Activated naive CD4-positive, alpha-beta T cell treated with anti-CD3 and anti-CD28 coated beads, Interleukin-2, amount 50 U/mL, for 72 hours (primary cell): Measurements from ENCODE around the gene BBS9. TPM values are rescaled to one million over a fixed set of nuclear protein-coding genes. Genes with fewer than 3 reads are reported as not detected.
A peak's percentile ranks its signal among the peaks of the same experiment; 100 is the strongest.

Experiments used
- ATAC-seq, 2 donors: fragments of 150-1000 bp; cut with Tn5 transposase; 2 replicates each; pipeline ENCODE4 v1.10.0; 2021; ENCODE audit warnings: mild to moderate bottlenecking in 2 of 2, moderate library complexity in 2 of 2
- DNase-seq, 2 donors: peaks; one replicate each; pipeline ENCODE4 v3.0.0; 2021 to 2022; ENCODE audit warnings: low spot score in 2 of 2
- H3K27ac Mint-ChIP-seq, 2 donors: one replicate each; pipeline ENCODE4 v1.8.0; 2022; ENCODE audit warnings: mild to moderate bottlenecking in 2 of 2, mixed read lengths in 2 of 2
- H3K36me3 Mint-ChIP-seq, 2 donors: one replicate each; pipeline ENCODE4 v1.8.0; 2022; ENCODE audit warnings: mixed read lengths in 2 of 2
- H3K9me3 Mint-ChIP-seq, 2 donors: one replicate each; pipeline ENCODE4 v1.8.0; 2022; ENCODE audit warnings: mixed read lengths in 2 of 2
- total RNA-seq, 2 donors: library from RNA; stranded (reverse); gene quantifications; one replicate each; pipeline ENCODE4 v1.2.3, GENCODE V29; 2022

The BBS9 gene
- total RNA-seq, 2 donors from 2014 or later: 9.6 to 14.4 TPM

DNA sequence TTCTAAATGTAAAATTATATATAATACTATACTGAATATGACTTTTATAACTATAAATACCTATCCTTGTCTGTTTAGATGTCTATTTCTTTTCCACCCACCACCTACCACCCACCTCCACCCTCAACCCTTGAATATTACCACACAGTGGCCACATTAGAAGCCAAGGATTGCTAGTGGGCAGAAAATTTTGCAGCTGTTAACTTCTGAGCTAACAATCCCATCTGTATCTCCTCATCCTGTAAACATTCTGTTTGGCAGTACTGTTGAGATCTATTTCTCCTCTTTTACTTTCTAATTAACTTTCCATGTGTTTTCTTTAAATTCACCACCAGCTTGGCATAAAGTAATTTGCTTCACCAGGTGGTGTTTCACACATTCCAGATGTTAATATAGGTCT, 494.9 kb downstream of the BBS9 start:
- ATAC-seq (no peak), DNase-seq (no peak)
- no peak overlapping the region for H3K27ac Mint-ChIP-seq
- peaks cover 0 to 7% of the 10 kb centered on the region in 2 donors for H3K36me3 Mint-ChIP-seq
- peaks cover 13 to 24% of the 10 kb centered on the region in 2 donors for H3K9me3 Mint-ChIP-seq

DNA sequence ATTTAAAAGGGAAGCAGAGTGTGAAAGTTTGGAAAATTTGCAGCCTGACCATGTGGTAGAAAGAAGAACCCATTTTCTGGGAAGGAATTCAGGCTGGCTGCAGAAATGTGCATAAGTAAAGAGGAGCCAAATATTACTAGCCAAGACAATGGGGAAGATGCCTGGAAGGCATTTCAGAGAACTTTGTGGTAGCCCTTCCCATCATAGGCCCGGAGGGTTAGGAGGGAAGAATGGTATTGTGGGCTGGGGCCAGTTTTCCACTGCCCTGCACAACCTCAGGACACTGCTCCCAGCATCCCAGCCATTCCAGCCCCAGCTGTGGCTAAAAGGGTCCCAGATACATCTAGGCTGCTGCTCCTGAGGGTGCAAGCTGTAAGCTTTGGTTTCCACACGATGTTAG, 497.5 kb downstream of the BBS9 start:
- DNase-seq (no peak), ATAC-seq (no peak)
- Mint-ChIP-seq H3K9me3 (peaks cover 0 to 11% of the 10 kb centered on the region in 2 donors), H3K27ac (no peak overlapping the region), H3K36me3 (no peaks in the 10 kb centered on the region)

DNA sequence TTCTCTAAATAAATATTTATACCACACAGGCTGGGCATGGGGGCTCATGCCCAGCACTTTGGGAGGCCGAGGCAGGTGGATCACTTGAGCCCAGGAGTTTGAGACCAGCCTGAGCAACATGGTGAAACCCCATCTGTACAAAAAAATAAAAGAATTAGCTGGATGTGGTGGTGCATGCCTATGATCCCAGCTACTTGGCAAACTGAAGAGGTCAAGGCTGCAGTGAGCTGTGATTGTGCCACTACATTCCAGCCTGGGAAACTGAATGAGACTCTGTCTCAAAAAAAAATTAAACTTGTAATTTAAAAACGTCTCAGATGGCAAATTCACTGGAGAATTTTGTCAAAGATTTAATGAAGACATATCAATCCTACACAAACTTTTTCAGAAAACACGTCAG, 498.4 kb downstream of the BBS9 start:
- ATAC-seq (no peak), DNase-seq (no peak)
- no peak overlapping the region for H3K27ac Mint-ChIP-seq
- peaks cover 0 to 11% of the 10 kb centered on the region in 2 donors for H3K9me3 Mint-ChIP-seq
- no peaks in the 10 kb centered on the region for H3K36me3 Mint-ChIP-seq

DNA sequence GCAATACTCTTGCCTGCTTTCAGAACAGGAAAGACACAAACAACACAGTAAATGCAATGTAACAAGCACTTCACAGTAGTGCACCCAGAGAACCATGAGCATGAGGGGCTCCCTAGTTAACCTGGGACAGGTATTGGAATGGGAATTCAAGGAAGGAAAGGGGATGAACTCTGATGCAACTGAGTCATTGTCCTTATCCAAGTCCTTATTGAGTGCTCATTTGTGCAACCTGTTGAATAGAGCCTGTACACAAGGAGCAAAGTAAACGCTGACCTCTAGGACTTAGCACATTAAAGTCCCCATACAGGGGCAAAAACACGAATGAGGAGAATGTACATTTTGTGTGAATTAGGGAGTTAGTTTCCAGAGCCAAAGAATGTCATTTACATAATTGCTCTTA, 499.5 kb downstream of the BBS9 start:
- no peaks in the 10 kb centered on the region for H3K36me3 Mint-ChIP-seq
- H3K27ac Mint-ChIP-seq: no peak overlapping the region
- H3K9me3 Mint-ChIP-seq: peaks cover 0 to 11% of the 10 kb centered on the region in 2 donors
- ATAC-seq (no peak), DNase-seq (no peak)

DNA sequence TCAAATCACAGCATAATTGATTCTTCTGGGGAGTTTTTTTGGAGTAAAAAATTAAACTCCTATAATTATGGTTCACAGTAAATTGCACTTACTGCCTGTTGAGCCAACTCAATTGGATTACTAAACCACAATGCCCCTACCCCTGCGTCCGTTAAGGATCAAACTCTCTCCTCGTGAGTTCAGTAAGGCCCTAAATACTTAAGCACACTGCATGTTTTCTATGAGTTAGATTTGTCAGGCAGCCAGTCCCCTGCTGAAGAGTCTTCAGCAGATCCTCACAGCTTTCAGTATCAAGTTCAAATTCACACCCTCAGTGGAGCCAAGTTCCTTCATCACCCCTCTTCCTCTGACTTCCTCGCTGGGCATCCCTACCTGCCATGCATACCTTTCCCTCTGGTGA, 501.0 kb downstream of the BBS9 start:
- Mint-ChIP-seq H3K27ac (no peak overlapping the region), H3K36me3 (no peaks in the 10 kb centered on the region), H3K9me3 (peaks cover 0 to 11% of the 10 kb centered on the region in 2 donors)
- DNase-seq: no peak
- no peak for ATAC-seq

DNA sequence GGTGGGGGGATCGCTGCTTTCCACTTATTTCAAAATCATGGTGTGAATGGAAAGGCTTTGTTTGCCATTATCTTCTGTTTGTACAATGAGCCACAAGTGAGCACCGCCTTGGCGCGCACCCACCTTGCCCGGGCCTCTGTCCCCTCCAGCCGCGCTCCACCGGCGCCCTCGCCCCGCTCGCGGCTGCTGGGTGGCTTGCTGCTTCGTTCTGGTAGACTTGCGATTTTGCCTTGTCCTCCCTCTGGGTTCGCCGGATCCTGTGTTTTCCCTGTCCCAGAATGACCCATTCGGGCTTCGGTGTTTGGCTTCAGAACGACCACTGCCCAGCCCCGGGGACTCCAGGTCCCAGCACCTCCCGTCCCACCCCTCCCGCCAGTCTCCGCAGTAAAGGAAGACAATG, 503.0 kb downstream of the BBS9 start:
- no peak for DNase-seq
- Mint-ChIP-seq H3K27ac (no peak overlapping the region), H3K9me3 (no peaks in the 10 kb centered on the region), H3K36me3 (no peaks in the 10 kb centered on the region)
- no peak for ATAC-seq

DNA sequence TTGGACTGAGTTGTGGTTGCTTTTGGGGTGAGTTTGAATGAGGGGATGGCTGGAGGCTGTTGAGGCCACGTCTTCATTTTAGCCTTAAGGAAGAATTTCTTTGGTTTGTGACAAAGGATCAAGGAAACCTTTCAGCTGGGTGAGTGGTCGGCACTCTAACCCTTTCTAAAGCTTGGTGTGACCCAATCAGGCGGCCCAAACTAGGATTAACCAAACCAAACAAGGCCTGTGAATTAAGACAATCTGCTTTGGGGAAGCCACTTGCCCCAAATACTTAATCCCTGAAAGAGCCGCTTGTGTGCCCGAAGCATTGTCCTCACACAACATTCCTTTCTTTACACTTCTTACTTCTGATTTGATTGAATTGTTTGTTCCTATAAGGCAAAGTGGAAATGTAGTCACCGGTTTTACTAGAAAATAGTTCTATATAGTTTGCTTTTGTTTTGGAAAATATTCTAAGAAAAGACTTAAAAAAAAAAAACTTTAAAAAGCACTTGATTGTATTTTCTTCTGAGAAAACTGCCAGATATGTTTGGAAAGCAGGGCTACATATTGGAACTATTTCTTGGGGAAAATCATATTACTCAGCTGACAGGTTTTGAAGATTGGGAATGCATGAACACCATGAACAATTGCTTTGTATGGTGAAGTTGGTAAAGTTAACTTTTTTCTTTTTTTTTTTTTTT, 503.6 kb downstream of the BBS9 start:
- Mint-ChIP-seq H3K27ac (no peak overlapping the region), H3K9me3 (no peaks in the 10 kb centered on the region), H3K36me3 (no peaks in the 10 kb centered on the region)
- ATAC-seq: no peak
- no peak for DNase-seq

DNA sequence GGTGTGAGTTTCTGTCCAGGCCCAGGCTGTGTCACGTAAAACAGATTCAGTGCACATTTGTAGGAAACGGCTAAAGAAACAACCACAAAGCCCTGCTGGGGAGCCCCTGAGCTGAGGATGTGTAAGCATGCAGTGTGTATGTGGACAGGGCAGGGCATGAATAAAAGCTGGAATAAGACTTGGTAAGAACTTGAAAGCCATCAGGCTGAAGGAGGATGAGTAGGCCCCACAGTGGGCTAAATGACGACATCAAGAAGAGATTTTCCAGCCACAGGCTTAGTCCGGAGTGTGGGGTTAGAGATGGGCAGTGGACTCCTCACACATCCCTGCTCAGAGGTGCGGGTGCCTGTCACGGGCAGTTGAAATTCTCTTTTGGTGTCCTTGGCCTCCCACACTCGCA, 505.2 kb downstream of the BBS9 start:
- H3K27ac Mint-ChIP-seq: no peak overlapping the region
- DNase-seq (no peak), ATAC-seq (no peak)
- peaks cover 0 to under 1% of the 10 kb centered on the region in 2 donors for H3K36me3 Mint-ChIP-seq
- no peaks in the 10 kb centered on the region for H3K9me3 Mint-ChIP-seq

DNA sequence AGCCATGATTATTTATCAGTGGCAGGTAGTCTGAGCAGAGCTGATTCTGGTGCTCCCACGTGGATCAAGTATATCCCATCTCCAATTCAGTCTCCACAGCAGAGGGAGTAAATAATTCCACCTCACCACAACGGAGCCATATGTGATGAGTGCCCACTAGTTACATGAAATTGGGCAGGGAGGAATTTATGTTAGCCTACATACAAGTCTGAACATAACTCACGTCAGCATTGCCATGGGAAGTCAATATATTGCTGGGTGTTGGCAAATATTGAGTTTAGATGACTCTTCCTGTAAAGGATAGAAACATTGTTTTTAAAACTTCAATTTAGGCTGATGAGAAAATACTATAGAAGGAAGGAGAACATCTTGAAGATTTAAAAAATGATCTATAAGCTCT, 507.0 kb downstream of the BBS9 start:
- DNase-seq (no peak), ATAC-seq (no peak)
- Mint-ChIP-seq H3K27ac (no peak overlapping the region), H3K36me3 (peaks cover 0 to 7% of the 10 kb centered on the region in 2 donors), H3K9me3 (no peaks in the 10 kb centered on the region)

DNA sequence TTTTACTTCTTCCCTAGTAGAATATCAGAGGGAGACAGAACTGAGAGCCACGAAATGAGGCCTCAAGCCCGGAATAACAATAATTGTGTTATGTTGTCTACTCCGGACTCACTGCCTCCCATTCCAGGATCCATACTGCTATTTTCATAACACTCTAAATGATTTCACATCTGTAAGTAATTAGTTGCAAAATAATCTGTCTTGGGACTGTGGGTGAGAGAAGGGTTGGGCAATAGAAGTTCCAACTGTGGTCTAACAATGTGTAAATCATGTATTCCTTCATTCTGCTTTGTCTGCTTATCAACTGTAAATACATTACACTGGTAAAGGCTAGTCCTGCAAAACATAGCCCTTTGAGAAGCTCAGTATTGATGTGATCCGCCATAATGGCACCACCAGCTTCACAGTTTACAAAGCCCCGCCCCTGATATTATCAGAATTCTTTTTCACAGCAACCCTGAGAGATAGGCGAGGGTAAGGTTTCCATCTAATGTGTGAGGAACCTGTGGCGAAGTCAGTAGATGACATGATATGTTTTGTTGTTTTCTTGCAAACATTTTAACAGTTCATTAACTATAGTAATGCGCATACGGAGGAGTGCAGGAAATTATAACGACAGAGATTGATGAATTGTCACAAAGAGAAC, 510.3 kb downstream of the BBS9 start:
- no peak for ATAC-seq
- no peaks in the 10 kb centered on the region for H3K9me3 Mint-ChIP-seq
- H3K36me3 Mint-ChIP-seq: peaks cover 0 to 7% of the 10 kb centered on the region in 2 donors
- peak overlapping the region in 1 of 2 donors; percentile 25 for H3K27ac Mint-ChIP-seq
- no peak for DNase-seq

DNA sequence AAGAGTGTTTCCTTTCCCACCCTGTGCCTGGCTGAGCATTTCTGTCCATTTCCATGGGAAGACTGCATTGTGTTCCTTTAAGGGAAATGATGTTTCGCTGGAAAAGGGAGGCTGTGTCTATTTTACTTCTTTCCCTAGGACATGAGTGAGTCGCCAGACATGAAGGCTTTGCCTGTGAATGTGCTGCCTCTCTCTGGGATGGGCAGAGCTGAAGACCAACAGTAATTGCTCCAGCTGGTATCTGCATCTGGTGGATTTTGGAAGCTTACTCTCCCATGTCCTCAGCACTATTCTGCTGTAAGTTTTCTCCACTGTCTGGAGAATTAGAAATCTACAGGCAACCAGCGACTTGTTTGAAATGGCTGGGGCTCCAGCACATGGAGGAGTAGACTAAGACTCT, 511.4 kb downstream of the BBS9 start:
- DNase-seq: no peak
- H3K36me3 Mint-ChIP-seq: peaks cover 0 to 7% of the 10 kb centered on the region in 2 donors
- H3K9me3 Mint-ChIP-seq: no peaks in the 10 kb centered on the region
- no peak for ATAC-seq
- H3K27ac Mint-ChIP-seq: no peak overlapping the region

DNA sequence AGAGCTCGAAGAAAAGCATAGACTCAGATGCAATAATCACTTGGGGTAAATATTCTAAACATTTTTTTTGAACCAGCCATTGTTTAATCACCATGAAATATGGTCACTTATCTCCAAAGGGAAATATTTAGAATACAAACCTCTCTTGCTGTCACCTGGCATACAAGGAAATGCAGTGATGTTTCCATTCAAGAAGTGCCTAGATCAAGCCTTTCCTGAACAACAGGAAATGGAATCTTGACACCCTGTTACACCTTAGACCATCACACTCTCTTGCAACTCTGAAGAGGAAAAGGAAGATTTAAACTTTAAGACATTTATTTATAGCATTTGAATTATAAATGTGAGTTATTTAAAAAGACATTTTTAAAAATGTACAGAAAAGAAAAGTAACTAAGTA, 512.9 kb downstream of the BBS9 start:
- H3K27ac Mint-ChIP-seq: no peak overlapping the region
- ATAC-seq: no peak
- H3K9me3 Mint-ChIP-seq: no peaks in the 10 kb centered on the region

DNA sequence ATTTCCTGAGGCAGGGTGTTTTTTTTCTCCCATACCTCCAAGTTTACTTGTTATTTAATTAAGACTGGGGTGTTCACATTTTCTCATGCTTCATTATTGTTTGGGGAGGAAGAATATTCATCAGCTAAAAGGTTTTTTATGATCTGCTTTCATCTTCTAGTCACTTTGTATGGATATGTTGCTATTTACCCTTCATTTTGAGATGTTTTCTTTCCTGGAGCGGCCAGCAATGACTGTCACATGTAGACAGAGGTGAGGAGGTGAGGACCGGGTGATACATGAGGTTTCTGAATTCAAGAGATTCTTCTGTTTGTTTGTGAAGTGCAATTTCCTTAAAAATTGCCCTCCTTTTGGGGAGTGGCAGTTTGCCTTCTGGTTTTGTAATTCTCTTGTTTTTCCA, 514.2 kb downstream of the BBS9 start:
- peaks cover 0 to 7% of the 10 kb centered on the region in 2 donors for H3K36me3 Mint-ChIP-seq
- ATAC-seq (no peak), DNase-seq (no peak)
- no peak overlapping the region for H3K27ac Mint-ChIP-seq
- no peaks in the 10 kb centered on the region for H3K9me3 Mint-ChIP-seq

More for the DNA sequence above, 512.9 kb downstream of the BBS9 start:
- DNase-seq: no peak
- H3K36me3 Mint-ChIP-seq: peaks cover 0 to 7% of the 10 kb centered on the region in 2 donors

DNA sequence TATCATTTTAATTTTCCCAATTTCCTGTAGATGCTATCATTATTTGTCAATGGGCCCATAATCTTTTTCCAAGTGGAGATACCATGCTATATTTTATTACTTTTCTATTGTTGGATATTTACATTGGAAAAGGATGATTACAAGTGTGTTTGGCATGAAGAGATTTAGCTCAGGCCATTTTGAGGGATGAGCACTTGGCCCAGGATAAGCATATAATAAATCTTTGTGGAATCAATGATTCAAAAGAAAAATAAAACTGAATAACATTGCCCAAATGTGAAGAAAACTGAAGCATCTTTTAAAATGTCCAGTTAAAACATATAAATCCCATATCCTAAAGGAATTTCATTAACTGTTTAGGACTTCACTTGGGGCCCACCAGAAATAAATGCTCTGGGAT, 515.1 kb downstream of the BBS9 start:
- DNase-seq (no peak), ATAC-seq (no peak)
- no peaks in the 10 kb centered on the region for H3K9me3 Mint-ChIP-seq
- peaks cover 0 to 7% of the 10 kb centered on the region in 2 donors for H3K36me3 Mint-ChIP-seq
- no peak overlapping the region for H3K27ac Mint-ChIP-seq

DNA sequence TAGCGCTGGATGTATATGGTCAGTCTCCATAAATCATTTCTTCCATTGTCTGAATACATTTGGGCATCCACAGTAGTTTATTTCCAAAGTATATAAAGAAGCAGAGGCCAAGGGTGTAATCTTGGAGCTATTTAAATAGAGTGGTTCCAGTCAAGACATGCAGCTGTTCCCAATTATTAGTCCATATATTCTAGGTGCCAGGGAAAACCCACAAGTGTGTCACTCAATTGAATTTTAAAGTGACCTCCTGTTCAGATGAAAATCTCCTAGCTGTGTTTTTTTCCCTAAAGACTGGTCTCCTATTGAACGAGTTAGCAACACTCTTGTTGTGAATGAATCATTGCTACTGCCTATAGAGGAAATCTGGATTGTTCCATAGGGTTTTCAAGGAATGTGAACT, 515.7 kb downstream of the BBS9 start:
- Mint-ChIP-seq H3K36me3 (peaks cover 0 to 2% of the 10 kb centered on the region in 2 donors), H3K27ac (no peak overlapping the region), H3K9me3 (no peaks in the 10 kb centered on the region)
- DNase-seq (no peak), ATAC-seq (no peak)

DNA sequence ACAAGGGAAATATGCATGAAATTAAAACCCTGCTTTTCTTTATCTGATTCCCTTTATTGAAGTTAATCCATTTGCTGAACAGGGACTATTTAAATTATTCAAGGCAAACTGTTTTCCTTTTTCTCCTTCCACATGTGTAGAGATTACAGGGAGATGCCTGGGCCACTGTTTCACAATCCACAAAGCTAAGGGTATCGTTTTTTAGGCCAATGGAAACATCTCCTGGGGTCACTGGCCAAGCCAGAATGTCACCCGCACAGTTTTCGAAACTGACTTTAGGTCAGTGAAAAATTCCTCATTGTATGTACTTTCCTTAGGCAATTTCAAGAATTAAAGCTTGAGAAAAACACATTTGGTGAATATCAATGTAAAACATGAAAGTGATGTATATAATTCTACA, 516.8 kb downstream of the BBS9 start:
- DNase-seq (no peak), ATAC-seq (no peak)
- Mint-ChIP-seq H3K9me3 (no peaks in the 10 kb centered on the region), H3K36me3 (no peaks in the 10 kb centered on the region), H3K27ac (no peak overlapping the region)

DNA sequence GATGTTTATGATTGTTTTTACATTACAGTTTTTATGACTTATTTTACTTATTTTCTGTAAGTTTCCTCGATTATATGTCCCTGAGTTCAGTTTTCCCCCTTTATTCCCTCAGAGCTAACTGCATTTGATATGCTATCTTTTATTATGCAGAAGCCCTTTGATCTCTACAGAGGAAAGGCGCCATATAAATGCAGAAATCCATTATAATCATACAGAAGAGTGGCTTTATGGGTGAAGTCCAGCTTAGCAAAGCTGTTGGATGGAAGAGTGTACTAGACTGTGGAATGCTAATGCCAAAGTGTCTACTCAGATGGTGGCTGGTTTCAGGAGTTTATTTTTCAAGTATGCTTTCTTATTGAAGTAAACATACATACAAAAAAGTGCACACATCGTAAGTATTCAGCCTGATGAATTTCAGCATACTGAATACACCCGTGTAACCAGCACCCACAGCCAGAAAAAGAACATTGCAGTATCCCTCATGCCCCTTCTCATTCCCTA, 517.6 kb downstream of the BBS9 start:
- ATAC-seq (no peak), DNase-seq (no peak)
- Mint-ChIP-seq H3K27ac (no peak overlapping the region), H3K9me3 (no peaks in the 10 kb centered on the region), H3K36me3 (no peaks in the 10 kb centered on the region)
